NCI-H526 treated with DMSO at 0.1 percent for 48 hours (cell line): ENCODE measurements around the gene PTBP1.
"Not testable (repeated sequence)": the region's sequence is repeated elsewhere in the genome, so short reads cannot be mapped to it uniquely, and the experiment has no call there.

Experiments used
- DNase-seq: peaks from one replicate; lab custom pipeline; 2025; lab: John Stamatoyannopoulos, UW

Gene PTBP1

DNA sequence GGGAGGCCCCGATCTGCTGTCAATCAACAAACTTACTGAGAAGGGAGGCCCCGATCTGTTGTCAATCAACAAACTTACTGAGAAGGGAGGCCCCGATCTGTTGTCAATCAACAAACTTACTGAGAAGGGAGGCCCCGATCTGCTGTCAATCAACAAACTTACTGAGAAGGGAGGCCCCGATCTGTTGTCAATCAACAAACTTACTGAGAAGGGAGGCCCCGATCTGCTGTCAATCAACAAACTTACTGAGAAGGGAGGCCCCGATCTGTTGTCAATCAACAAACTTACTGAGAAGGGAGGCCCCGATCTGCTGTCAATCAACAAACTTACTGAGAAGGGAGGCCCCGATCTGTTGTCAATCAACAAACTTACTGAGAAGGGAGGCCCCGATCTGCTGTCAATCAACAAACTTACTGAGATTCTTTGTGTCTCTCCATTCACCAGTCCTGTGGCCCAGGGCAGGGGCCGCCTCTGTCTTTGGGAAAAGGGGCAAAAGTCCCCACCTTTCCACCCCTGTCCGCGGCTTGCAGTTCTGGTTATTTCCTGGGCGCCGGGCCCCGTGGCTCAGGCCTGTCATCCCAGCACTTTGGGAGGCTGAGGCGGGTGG, 56.5 kb downstream of the PTBP1 start:
- not testable (repeated sequence) for DNase-seq

GRCh38 chr19:854549-854948, 57.3 kb downstream of the PTBP1 start:
- no peak for DNase-seq

GRCh38 chr19:855142-855541, 57.9 kb downstream of the PTBP1 start:
- no peak for DNase-seq

DNA sequence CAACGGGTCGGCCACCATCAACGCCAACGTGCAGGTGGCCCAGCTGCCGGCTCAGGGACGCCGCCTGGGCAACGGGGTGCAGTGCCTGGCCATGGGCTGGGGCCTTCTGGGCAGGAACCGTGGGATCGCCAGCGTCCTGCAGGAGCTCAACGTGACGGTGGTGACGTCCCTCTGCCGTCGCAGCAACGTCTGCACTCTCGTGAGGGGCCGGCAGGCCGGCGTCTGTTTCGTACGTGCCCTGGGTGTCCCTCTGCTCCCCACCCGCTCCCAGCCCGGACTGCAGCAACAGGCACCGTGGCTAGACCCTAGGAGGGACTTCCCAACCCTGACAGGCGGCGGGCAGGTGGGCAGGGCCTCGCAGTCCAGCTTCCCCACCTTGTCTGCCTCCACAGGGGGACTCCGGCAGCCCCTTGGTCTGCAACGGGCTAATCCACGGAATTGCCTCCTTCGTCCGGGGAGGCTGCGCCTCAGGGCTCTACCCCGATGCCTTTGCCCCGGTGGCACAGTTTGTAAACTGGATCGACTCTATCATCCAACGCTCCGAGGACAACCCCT, 58.4 kb downstream of the PTBP1 start:
- no peak for DNase-seq

GRCh38 chr19:858284-858683, 61.0 kb downstream of the PTBP1 start:
- DNase-seq, result no peak

GRCh38 chr19:858868-859843, 61.9 kb downstream of the PTBP1 start, which contains the start of gene CFD:
Gene CFD, plus strand, starts transcription at chr19:859664. Its CDS starts 26 bp downstream, at chr19:859690.
- DNase-seq, result no peak

DNA sequence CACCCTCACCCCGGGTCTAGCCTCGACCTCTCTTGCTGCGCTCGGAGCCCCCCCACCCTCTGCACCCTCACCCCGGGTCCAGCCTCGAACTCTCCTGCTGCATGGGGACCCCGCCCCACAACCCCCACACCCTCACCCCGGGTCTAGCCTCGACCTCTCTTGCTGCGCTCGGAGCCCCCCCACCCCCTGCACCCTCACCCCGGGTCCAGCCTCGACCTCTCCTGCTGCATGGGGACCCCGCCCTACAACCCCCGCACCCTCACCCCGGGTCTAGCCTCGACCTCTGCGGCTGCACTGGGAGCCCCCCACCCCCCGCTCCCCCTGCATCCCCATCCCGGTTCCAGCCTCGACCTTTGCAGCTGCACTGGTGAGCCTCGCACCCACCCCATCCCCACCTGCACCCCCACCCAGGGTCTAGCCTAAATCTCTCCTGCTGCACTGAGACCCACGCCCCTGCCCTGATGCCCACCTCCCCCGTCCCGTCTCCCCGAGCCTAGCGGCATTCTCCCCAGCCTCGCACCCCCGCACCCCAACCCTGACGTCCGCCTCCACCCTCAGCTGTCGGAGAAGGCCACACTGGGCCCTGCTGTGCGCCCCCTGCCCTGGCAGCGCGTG, 64.0 kb downstream of the PTBP1 start:
- DNase-seq, result no peak
